ENCODE data around the gene NEMP1.
"Not testable (repeated sequence)": the region's sequence is repeated elsewhere in the genome, so short reads cannot be mapped to it uniquely, and the experiment has no call there.

GRCh38 chr12:57022324-57022723, 56.3 kb downstream of the NEMP1 start:
- not testable (repeated sequence) for TF ChIP-seq EZH2 (IDR thresholded peaks at IDR 0.05; ENCODE audit: insufficient read depth, poor library complexity, severe bottlenecking); EZH2phosphoT487 (IDR thresholded peaks at IDR 0.05; ENCODE audit: insufficient read depth, low read depth)
